ENCODE results near the gene RIOK2. TPM values are rescaled to one million over a fixed set of nuclear protein-coding genes. Genes with fewer than 3 reads are reported as not detected.

Gene RIOK2
- total and polyA plus RNA-seq, 10 of the 15 experiments (the other 5 are each of a cell fraction or from before 2014, with no cell fraction given), result 23.0 to 69.1 (median 33.3) TPM

DNA sequence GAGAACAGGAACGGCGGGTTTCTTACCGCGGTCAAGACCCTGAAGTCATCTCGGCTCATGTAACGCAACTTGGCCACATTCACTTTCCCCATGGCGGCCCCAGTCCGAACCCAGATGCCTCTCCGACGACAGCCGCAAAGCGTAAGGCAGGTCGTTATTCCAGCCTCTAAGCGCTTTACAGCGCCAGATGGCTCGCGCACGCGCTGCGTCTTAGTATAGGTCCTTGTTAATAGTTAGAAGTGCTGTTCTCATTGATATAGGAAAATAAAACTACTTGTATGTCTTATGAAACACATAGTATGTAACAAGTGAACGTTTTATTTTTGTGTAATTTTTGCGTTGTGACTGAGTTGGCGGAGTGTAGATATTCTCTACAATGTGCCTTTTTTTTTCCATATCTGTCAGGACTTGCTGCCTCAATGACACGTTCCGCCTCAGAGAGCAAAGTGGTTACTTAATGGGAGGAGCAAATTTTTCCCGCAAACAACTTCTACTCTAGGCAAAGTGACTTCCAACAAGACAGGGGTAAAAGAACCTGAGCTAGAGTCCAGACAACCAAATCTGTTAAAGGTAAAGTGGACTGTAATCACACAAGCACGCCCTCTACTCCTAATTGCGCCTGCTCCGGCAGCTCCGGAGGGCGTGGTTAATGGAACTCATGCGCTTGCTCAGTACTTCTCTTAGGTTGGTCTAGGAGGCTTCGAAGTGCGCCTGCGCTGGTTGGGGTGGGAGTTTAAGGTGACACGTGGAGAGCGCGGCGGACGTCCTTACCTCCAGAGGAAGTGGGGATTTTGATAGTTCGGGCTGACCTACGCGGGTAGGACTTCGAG is at the start of gene RIOK2 (continued):
- TF ChIP-seq TCF7 (IDR thresholded peaks at IDR 0.05; ENCODE audit: borderline replicate concordance) (peak; percentile 85; the same call in 1 of the 2 replicates), BRCA1 (IDR thresholded peaks at IDR 0.05; ENCODE audit: low read depth, low read length) (no peak), NRF1 (conservative IDR thresholded peaks at IDR 0.05; ENCODE audit: low read depth, low read length) (peak; percentile 89), RCOR1 (conservative IDR thresholded peaks at IDR 0.05; ENCODE audit: low read depth, low read length) (no peak), POLR2AphosphoS2 (IDR thresholded peaks at IDR 0.05; ENCODE audit: low read depth, low read length) (peak; percentile 82; the same call in 1 of the 2 replicates), RAD51 (IDR thresholded peaks at IDR 0.05) (peak; percentile 89), RFX5 (IDR thresholded peaks at IDR 0.05; ENCODE audit: low read depth, low read length) (no peak), RBBP5 (conservative IDR thresholded peaks at IDR 0.05) (no peak), CBX3 (IDR thresholded peaks at IDR 0.05; ENCODE audit: borderline replicate concordance, low read depth) (no peak), ZZZ3 (IDR thresholded peaks at IDR 0.05; ENCODE audit: control insufficient read depth, insufficient read length, low read depth) (no peak), NFYB (IDR thresholded peaks at IDR 0.05; ENCODE audit: insufficient read depth, low read depth, low read length) (no peak), YBX1 (IDR thresholded peaks at IDR 0.05) (no peak), PML (IDR thresholded peaks at IDR 0.05; ENCODE audit: low read length) (peak; percentile 78), SREBF1 (IDR thresholded peaks at IDR 0.05; ENCODE audit: low read length) (0 out of 2 replicates have a peak, but pooled peaks have one; percentile 47), NBN (IDR thresholded peaks at IDR 0.05) (peak; percentile 78), SPI1 (IDR thresholded peaks at IDR 0.05; ENCODE audit: borderline replicate concordance, insufficient read depth, low read depth, low read length) (peak; percentile 81; the same call in 1 of the 2 replicates), PAX5 (IDR thresholded peaks at IDR 0.05; ENCODE audit: borderline replicate concordance, low read depth, low read length) (peak; percentile 81), MTA2 (IDR thresholded peaks at IDR 0.05; ENCODE audit: low read depth) (peak; percentile 38; the same call in 1 of the 2 replicates), TCF3 (IDR thresholded peaks at IDR 0.05; ENCODE audit: borderline replicate concordance, insufficient read depth, low read depth, low read length) (no peak), STAT3 (IDR thresholded peaks at IDR 0.05; ENCODE audit: low read depth, low read length) (no peak), WRNIP1 (IDR thresholded peaks at IDR 0.05; ENCODE audit: borderline replicate concordance, low read depth, low read length) (no peak; the same call in 1 of the 2 replicates), SIN3A (IDR thresholded peaks at IDR 0.05; ENCODE audit: low read depth, low read length) (no peak), PAX8 (IDR thresholded peaks at IDR 0.05) (peak; percentile 89; the same call in 1 of the 2 replicates), GATAD2B (conservative IDR thresholded peaks at IDR 0.05; ENCODE audit: low read depth) (no peak; the same call in 1 of the 2 replicates), NFXL1 (IDR thresholded peaks at IDR 0.05; ENCODE audit: borderline replicate concordance) (no peak)
- TF ChIP-seq, protein P1, sequence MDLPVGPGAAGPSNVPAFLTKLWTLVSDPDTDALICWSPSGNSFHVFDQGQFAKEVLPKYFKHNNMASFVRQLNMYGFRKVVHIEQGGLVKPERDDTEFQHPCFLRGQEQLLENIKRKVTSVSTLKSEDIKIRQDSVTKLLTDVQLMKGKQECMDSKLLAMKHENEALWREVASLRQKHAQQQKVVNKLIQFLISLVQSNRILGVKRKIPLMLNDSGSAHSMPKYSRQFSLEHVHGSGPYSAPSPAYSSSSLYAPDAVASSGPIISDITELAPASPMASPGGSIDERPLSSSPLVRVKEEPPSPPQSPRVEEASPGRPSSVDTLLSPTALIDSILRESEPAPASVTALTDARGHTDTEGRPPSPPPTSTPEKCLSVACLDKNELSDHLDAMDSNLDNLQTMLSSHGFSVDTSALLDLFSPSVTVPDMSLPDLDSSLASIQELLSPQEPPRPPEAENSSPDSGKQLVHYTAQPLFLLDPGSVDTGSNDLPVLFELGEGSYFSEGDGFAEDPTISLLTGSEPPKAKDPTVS (IDR thresholded peaks at IDR 0.05; ENCODE audit: low read depth, low read length), result no peak
- TF ChIP-seq, protein P2, sequence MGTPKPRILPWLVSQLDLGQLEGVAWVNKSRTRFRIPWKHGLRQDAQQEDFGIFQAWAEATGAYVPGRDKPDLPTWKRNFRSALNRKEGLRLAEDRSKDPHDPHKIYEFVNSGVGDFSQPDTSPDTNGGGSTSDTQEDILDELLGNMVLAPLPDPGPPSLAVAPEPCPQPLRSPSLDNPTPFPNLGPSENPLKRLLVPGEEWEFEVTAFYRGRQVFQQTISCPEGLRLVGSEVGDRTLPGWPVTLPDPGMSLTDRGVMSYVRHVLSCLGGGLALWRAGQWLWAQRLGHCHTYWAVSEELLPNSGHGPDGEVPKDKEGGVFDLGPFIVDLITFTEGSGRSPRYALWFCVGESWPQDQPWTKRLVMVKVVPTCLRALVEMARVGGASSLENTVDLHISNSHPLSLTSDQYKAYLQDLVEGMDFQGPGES (IDR thresholded peaks at IDR 0.05), result no peak
- TF ChIP-seq, protein P3, sequence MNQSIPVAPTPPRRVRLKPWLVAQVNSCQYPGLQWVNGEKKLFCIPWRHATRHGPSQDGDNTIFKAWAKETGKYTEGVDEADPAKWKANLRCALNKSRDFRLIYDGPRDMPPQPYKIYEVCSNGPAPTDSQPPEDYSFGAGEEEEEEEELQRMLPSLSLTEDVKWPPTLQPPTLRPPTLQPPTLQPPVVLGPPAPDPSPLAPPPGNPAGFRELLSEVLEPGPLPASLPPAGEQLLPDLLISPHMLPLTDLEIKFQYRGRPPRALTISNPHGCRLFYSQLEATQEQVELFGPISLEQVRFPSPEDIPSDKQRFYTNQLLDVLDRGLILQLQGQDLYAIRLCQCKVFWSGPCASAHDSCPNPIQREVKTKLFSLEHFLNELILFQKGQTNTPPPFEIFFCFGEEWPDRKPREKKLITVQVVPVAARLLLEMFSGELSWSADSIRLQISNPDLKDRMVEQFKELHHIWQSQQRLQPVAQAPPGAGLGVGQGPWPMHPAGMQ (IDR thresholded peaks at IDR 0.05; ENCODE audit: borderline replicate concordance), result no peak
- TF ChIP-seq, protein P4, sequence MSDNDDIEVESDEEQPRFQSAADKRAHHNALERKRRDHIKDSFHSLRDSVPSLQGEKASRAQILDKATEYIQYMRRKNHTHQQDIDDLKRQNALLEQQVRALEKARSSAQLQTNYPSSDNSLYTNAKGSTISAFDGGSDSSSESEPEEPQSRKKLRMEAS (IDR thresholded peaks at IDR 0.05; ENCODE audit: low read depth, low read length), result peak; percentile 95

All from GM12878 (cell line).